H1 (cell line): ENCODE measurements around the gene AGAP1. TPM values are rescaled to one million over a fixed set of nuclear protein-coding genes. Genes with fewer than 3 reads are reported as not detected.

Experiments
- CTCF ChIA-PET: fragments of 300-600 bp; sonication (Branson Sonifier 250); formaldehyde crosslinking; loops from one replicate; lab custom pipeline; 2021; ENCODE audit not compliant: partially characterized antibody; lab: Charles Lee
- POLR2A ChIA-PET: fragments of 300-600 bp; sonication (Branson Sonifier 250); formaldehyde crosslinking; loops from one replicate; lab custom pipeline; 2021; ENCODE audit warnings: inconsistent platforms; ENCODE audit not compliant: partially characterized antibody; lab: Charles Lee
- DNase-seq, 2 experiments: peaks; one replicate each; pipeline versions ENCODE4 v3.0.0 to v3.0.0-alpha.2; 2010 to 2022; ENCODE audit warnings: low spot score in 2 of 2, low read depth in 1 of 2, mixed read lengths in 1 of 2
- FAIRE-seq: peaks from 2 replicates; lab custom pipeline; 2011; peaks lifted over from hg19 to GRCh38; lab: Jason Lieb, UNC
- H2AFZ ChIP-seq: 2 replicates; pipeline ENCODE4 v1.8.1; 2012; ENCODE audit warnings: low read length, inconsistent platforms
- H2AK5ac ChIP-seq: 2 replicates; pipeline ENCODE4 v1.6.1; 2013; ENCODE audit warnings: low read depth, low read length
- H2BK120ac ChIP-seq: replicated peaks from 2 replicates; pipeline ENCODE3; 2013; ENCODE audit warnings: low read depth, low read length, inconsistent platforms
- H2BK12ac ChIP-seq: 2 replicates; pipeline ENCODE4 v1.6.1; 2013; ENCODE audit warnings: low read depth, low read length
- H2BK15ac ChIP-seq: 2 replicates; pipeline ENCODE4 v1.6.1; 2013; ENCODE audit warnings: low read length
- H2BK20ac ChIP-seq: 2 replicates; pipeline ENCODE4 v1.6.1; 2013; ENCODE audit warnings: low read length
- H2BK5ac ChIP-seq: 2 replicates; pipeline ENCODE4 v1.6.1; 2013; ENCODE audit warnings: low read depth, low read length
- H3K14ac ChIP-seq: 2 replicates; pipeline ENCODE4 v1.6.1; 2013; ENCODE audit warnings: inconsistent platforms; ENCODE audit not compliant: insufficient read length
- H3K18ac ChIP-seq: 2 replicates; pipeline ENCODE4 v1.6.1; 2013; ENCODE audit warnings: low read length; ENCODE audit errors: extremely low read depth
- H3K23ac ChIP-seq: 2 replicates; pipeline ENCODE4 v1.6.1; 2013; ENCODE audit warnings: inconsistent platforms; ENCODE audit not compliant: insufficient read length
- H3K23me2 ChIP-seq: 2 replicates; pipeline ENCODE4 v1.6.1; 2013; ENCODE audit warnings: low read depth, low read length
- H3K27ac ChIP-seq: 2 replicates; pipeline ENCODE4 v1.6.1; 2011; ENCODE audit warnings: low read depth, low read length, inconsistent platforms
- H3K27me3 ChIP-seq, 4 experiments: replicated peaks in 1 of 4; 1 replicate in 1 of 4; 2 replicates in 3 of 4; pipeline versions ENCODE4 v1.6.1 to v1.8.1; 2011 to 2013; ENCODE audit warnings: low read length in 3 of 4, mild to moderate bottlenecking in 3 of 4, inconsistent platforms in 2 of 4, mixed read lengths in 2 of 4, moderate library complexity in 1 of 4; ENCODE audit not compliant: control insufficient read depth in 3 of 4, insufficient read depth in 3 of 4; ENCODE audit errors: extremely low read depth in 1 of 4
- H3K36me3 ChIP-seq, 4 experiments: 2 replicates each; pipeline versions ENCODE4 v1.6.1 to v1.8.1; 2011 to 2013; ENCODE audit warnings: mild to moderate bottlenecking in 4 of 4, low read length in 3 of 4, moderate library complexity in 2 of 4, control low read depth in 1 of 4, inconsistent platforms in 1 of 4; ENCODE audit not compliant: insufficient read depth in 4 of 4, control insufficient read depth in 2 of 4
- H3K4ac ChIP-seq: replicated peaks from 2 replicates; pipeline ENCODE3; 2013; ENCODE audit warnings: low read length, low read depth, mixed read lengths, inconsistent platforms; ENCODE audit not compliant: insufficient read length
- H3K4me1 ChIP-seq, 4 experiments: replicated peaks in 1 of 4; 1 replicate in 1 of 4; 2 replicates in 3 of 4; pipeline versions ENCODE4 v1.6.1 to v1.8.1; 2011 to 2013; ENCODE audit warnings: low read length in 3 of 4, inconsistent platforms in 2 of 4, mixed read lengths in 1 of 4; ENCODE audit not compliant: insufficient read depth in 4 of 4, control insufficient read depth in 3 of 4
- H3K4me2 ChIP-seq, 2 experiments: 2 replicates each; pipeline versions ENCODE4 v1.6.1 to v1.8.1; 2011 to 2013; ENCODE audit warnings: low read depth in 2 of 2, low read length in 2 of 2, control low read depth in 1 of 2, inconsistent platforms in 1 of 2, mild to moderate bottlenecking in 1 of 2; ENCODE audit not compliant: insufficient read depth in 1 of 2
- H3K4me3 ChIP-seq, 4 experiments: fragments of 200-600, 300-600 bp in 1 of 4; sonication (generic), shearing (Covaris generic), sonication (Bioruptor Twin) in 1 of 4; 2 replicates each; pipeline versions ENCODE4 v1.5.1 to v1.8.1; 2011 to 2016; ENCODE audit warnings: low read length in 4 of 4, low read depth in 3 of 4, control low read depth in 2 of 4, inconsistent platforms in 2 of 4, mild to moderate bottlenecking in 2 of 4, mixed read lengths in 1 of 4, moderate library complexity in 1 of 4; ENCODE audit not compliant: insufficient read depth in 2 of 4; ENCODE audit errors: extremely low read depth in 1 of 4
- H3K56ac ChIP-seq: replicated peaks from 2 replicates; pipeline ENCODE3; 2013; ENCODE audit warnings: low read depth, mild to moderate bottlenecking, mixed read lengths, low read length, inconsistent platforms; ENCODE audit not compliant: insufficient read length
- H3K79me1 ChIP-seq: 2 replicates; pipeline ENCODE4 v1.6.1; 2013; ENCODE audit warnings: low read depth, low read length, control low read depth
- H3K79me2 ChIP-seq, 2 experiments: 2 replicates each; pipeline versions ENCODE4 v1.6.1 to v1.8.1; 2012 to 2013; ENCODE audit warnings: low read length in 2 of 2, mild to moderate bottlenecking in 2 of 2, inconsistent platforms in 1 of 2; ENCODE audit not compliant: insufficient read depth in 2 of 2, control insufficient read depth in 1 of 2
- H3K9ac ChIP-seq, 4 experiments: replicated peaks in 1 of 4; 1 replicate in 1 of 4; 2 replicates in 3 of 4; pipeline versions ENCODE4 v1.6.1 to v1.8.1; 2011 to 2013; ENCODE audit warnings: low read depth in 3 of 4, low read length in 3 of 4, control low read depth in 2 of 4, mild to moderate bottlenecking in 2 of 4, moderate library complexity in 2 of 4, inconsistent platforms in 1 of 4; ENCODE audit errors: extremely low read depth in 1 of 4
- H3K9me3 ChIP-seq, 2 experiments: 2 replicates each; pipeline versions ENCODE4 v1.6.1 to v1.8.1; 2012 to 2013; ENCODE audit warnings: mild to moderate bottlenecking in 2 of 2, moderate library complexity in 2 of 2, control low read depth in 1 of 2, inconsistent platforms in 1 of 2, low read depth in 1 of 2, low read length in 1 of 2, mixed read lengths in 1 of 2; ENCODE audit not compliant: insufficient read depth in 2 of 2
- H4K20me1 ChIP-seq, 2 experiments: replicated peaks in 1 of 2; 2 replicates each; pipeline versions ENCODE3 to v1.8.1; 2011 to 2013; ENCODE audit warnings: inconsistent platforms in 2 of 2, low read length in 2 of 2, mild to moderate bottlenecking in 1 of 2; ENCODE audit not compliant: insufficient read depth in 2 of 2, control insufficient read depth in 1 of 2
- H4K5ac ChIP-seq: 2 replicates; pipeline ENCODE4 v1.6.1; 2013; ENCODE audit warnings: low read length, low read depth, mixed read lengths, inconsistent platforms; ENCODE audit not compliant: insufficient read length
- H4K8ac ChIP-seq: 2 replicates; pipeline ENCODE4 v1.8.0; 2013; ENCODE audit warnings: mild to moderate bottlenecking, moderate library complexity, low read length, inconsistent platforms; ENCODE audit not compliant: insufficient read depth; ENCODE audit errors: extremely low read depth
- H4K91ac ChIP-seq: replicated peaks from 2 replicates; pipeline ENCODE3; 2013; ENCODE audit warnings: low read length, mixed read lengths, inconsistent platforms; ENCODE audit not compliant: insufficient read length
- CEBPB ChIP-seq: IDR thresholded peaks from 2 replicates; pipeline ENCODE4 v1.6.1; 2012; ENCODE audit warnings: low read depth, low read length
- CHD1 ChIP-seq: IDR thresholded peaks from 2 replicates; pipeline ENCODE4 v1.6.1; 2012; ENCODE audit warnings: low read depth, low read length, improper control_type of control experiment
- EGR1 ChIP-seq: IDR thresholded peaks from 2 replicates; pipeline ENCODE4 v1.6.1; 2011; ENCODE audit warnings: low read depth, low read length, borderline replicate concordance
- RAD21 ChIP-seq, 2 experiments: IDR thresholded peaks in 1 of 2; conservative IDR thresholded peaks in 1 of 2; 2 replicates each; pipeline ENCODE4 v1.6.1; 2011; ENCODE audit warnings: low read depth in 2 of 2, low read length in 2 of 2, improper control_type of control experiment in 1 of 2, inconsistent platforms in 1 of 2, mild to moderate bottlenecking in 1 of 2, moderate library complexity in 1 of 2
- RNF2 ChIP-seq: fragments of 200-900, 300-1000 bp; sonication (generic); IDR thresholded peaks from 2 replicates; pipeline ENCODE4 v1.7.1; 2016; ENCODE audit warnings: borderline replicate concordance, low read depth, mild to moderate bottlenecking, antibody characterized with exemption, low read length; ENCODE audit not compliant: poor library complexity, severe bottlenecking; ENCODE audit errors: missing control alignments
- TBP ChIP-seq: IDR thresholded peaks from 2 replicates; pipeline ENCODE4 v1.6.1; 2011; ENCODE audit warnings: low read depth, low read length, improper control_type of control experiment
- YY1 ChIP-seq: IDR thresholded peaks from 2 replicates; pipeline ENCODE4 v1.6.1; 2011; ENCODE audit warnings: low read depth, mild to moderate bottlenecking, low read length
- WGBS, 2 experiments: shearing (Covaris generic) in 1 of 2; methylation state at CpG; one replicate each; pipeline versions ENCODE4 v1.1.6 to v1.1.7; 2013 to 2015; ENCODE audit warnings: low lambda C conversion rate in 2 of 2, mixed read lengths in 2 of 2, inconsistent platforms in 1 of 2, low coverage in 1 of 2, missing lambda C conversion rate in 1 of 2; ENCODE audit not compliant: insufficient replicate concordance in 2 of 2, insufficient coverage in 1 of 2, insufficient read length in 1 of 2; ENCODE audit errors: extremely low coverage in 1 of 2, missing lambda C conversion rate in 1 of 2; 5-methylcytosine and 5-hydroxymethylcytosine counted together
- polyA plus RNA-seq, 7 experiments: library from polyadenylated mRNA; depleted of rRNA in 3 of 7; stranded (reverse) in 5 of 7; unstranded in 2 of 7; fragments of >200 nt in 5 of 7; fragments of 200-250 nt in 2 of 7; gene quantifications; 1 replicate in 5 of 7; 2 replicates in 1 of 7; 4 replicates in 1 of 7; pipeline versions ENCODE4 v1.2.1 to v1.2.3, GENCODE V29; 2011 to 2013; ENCODE audit warnings: missing spikeins in 2 of 7, mixed read lengths in 2 of 7
- total RNA-seq: library from RNA; stranded (reverse); fragmentation: NEBNext Ultra II Directional; extraction: Animal tissue kit (Norgen Biotek cat#: 25700); gene quantifications from 2 replicates; pipeline ENCODE4 v1.2.1, GENCODE V29; 2021
- TF ChIP-seq, protein P1 (sequence below): IDR thresholded peaks from 2 replicates; pipeline ENCODE4 v1.6.1; 2012; ENCODE audit warnings: inconsistent platforms

The AGAP1 gene
- total and polyA plus RNA-seq, 2 of the 8 experiments (the other 6 are each of a cell fraction or from before 2014, with no cell fraction given): 18.1 to 39.4 TPM

DNA sequence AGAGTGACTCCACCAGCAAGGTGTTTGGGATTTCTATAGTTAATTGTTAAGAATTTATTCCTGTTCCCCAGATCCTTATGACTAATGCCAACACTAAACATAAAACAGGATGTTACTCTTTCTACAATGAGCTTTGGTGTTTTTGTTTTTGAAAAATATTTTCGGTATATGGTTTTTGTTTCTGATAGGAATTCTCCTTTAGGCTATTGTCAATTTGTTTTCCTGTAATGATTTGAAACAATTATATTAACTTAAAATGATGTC is 182.6 kb downstream of the AGAP1 start:
- peaks cover 3 to 93% of the 10 kb centered on the region in 2 experiments; a peak in 3 of 4 replicates for H3K79me2 ChIP-seq
- no peak overlapping the region for H2BK15ac ChIP-seq
- H3K79me1 ChIP-seq: peaks cover 18% of the 10 kb centered on the region
- H2AK5ac ChIP-seq: no peak overlapping the region
- H2AFZ ChIP-seq: no peak overlapping the region
- H3K4me1 ChIP-seq: peaks cover 0 to 13% (median 6%) of the 10 kb centered on the region in 4 experiments; a peak in 6 of 7 replicates
- H2BK12ac ChIP-seq: no peak overlapping the region
- H4K8ac ChIP-seq: no peak overlapping the region
- DNase-seq: no peak
- ChIA-PET POLR2A (no interaction called here), CTCF (interaction anchor here (0.7 to 2.8 kb wide), 4 partner anchors 14 to 81 kb away, joined by 3 to 9 read pairs (median 4); no protein-coding TSS in a partner anchor)
- no peak overlapping the region for H3K27ac ChIP-seq
- no peak overlapping the region for H3K14ac ChIP-seq
- H3K4me2 ChIP-seq: no peak overlapping the region
- WGBS, 2 experiments: 90% methylated on average over 1 of the region's 1 CpG; no CpG with 5 or more reads in 1 of the 2 experiments
- TF ChIP-seq CEBPB: no peak
- no peak for TF ChIP-seq RAD21 (IDR thresholded peaks at IDR 0.05 in 1 of 2, conservative IDR thresholded peaks at IDR 0.05 in 1 of 2; ENCODE audit: low read depth in 2 of 2, low read length in 2 of 2)
- TF ChIP-seq, protein P1, sequence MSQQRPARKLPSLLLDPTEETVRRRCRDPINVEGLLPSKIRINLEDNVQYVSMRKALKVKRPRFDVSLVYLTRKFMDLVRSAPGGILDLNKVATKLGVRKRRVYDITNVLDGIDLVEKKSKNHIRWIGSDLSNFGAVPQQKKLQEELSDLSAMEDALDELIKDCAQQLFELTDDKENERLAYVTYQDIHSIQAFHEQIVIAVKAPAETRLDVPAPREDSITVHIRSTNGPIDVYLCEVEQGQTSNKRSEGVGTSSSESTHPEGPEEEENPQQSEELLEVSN: no peak
- TF ChIP-seq CHD1: no peak
- TF ChIP-seq YY1: no peak
- TF ChIP-seq RNF2: no peak
- TF ChIP-seq TBP: no peak
- no peak for TF ChIP-seq EGR1
- no peak overlapping the region for H3K4ac ChIP-seq
- no peaks in the 10 kb centered on the region; the same call in 1 of the 2 replicates for H3K23me2 ChIP-seq
- H4K5ac ChIP-seq: no peak overlapping the region
- peaks cover 27 to 41% of the 10 kb centered on the region in 2 experiments for H4K20me1 ChIP-seq
- H2BK5ac ChIP-seq: no peak overlapping the region
- H3K36me3 ChIP-seq: no peaks in the 10 kb centered on the region
- no peak overlapping the region for H2BK20ac ChIP-seq
- H3K9me3 ChIP-seq: no peaks in the 10 kb centered on the region
- H3K27me3 ChIP-seq: peaks cover 0 to under 1% (median under 1%) of the 10 kb centered on the region in 4 experiments; a peak in 3 of 7 replicates
- FAIRE-seq: no peak
- no peak overlapping the region for H3K9ac ChIP-seq
- H3K23ac ChIP-seq: no peak overlapping the region
- no peak overlapping the region for H3K56ac ChIP-seq
- no peak overlapping the region for H2BK120ac ChIP-seq
- H3K18ac ChIP-seq: no peak overlapping the region
- no peak overlapping the region for H4K91ac ChIP-seq
- H3K4me3 ChIP-seq: no peak overlapping the region
